KMS-11 (cell line): ENCODE data around the gene PIGQ.
"Not testable (repeated sequence)": the region's sequence is repeated elsewhere in the genome, so short reads cannot be mapped to it uniquely, and the experiment has no call there.

Experiments used
- H2AFZ ChIP-seq: fragments of 200-600 bp; sonication (generic); 2 replicates; pipeline ENCODE4 v1.6.1; 2016; ENCODE audit warnings: antibody characterized with exemption, mixed run types, low read depth
- H3K27ac ChIP-seq: fragments of 200-600 bp; sonication (generic); 2 replicates; pipeline ENCODE4 v1.6.1; 2016; ENCODE audit warnings: mild to moderate bottlenecking, mixed run types
- H3K27me3 ChIP-seq: fragments of 200-600 bp; sonication (generic); 2 replicates; pipeline ENCODE4 v1.6.1; 2017; ENCODE audit warnings: mild to moderate bottlenecking, low read depth, mixed run types, moderate library complexity; ENCODE audit not compliant: insufficient read depth
- H3K36me3 ChIP-seq: fragments of 200-600 bp; sonication (generic); 2 replicates; pipeline ENCODE4 v1.6.1; 2017; ENCODE audit warnings: mild to moderate bottlenecking, mixed run types; ENCODE audit not compliant: insufficient read depth
- H3K4me1 ChIP-seq: fragments of 200-600 bp; sonication (generic); 2 replicates; pipeline ENCODE4 v1.6.1; 2016; ENCODE audit warnings: mild to moderate bottlenecking, low read depth, mixed run types; ENCODE audit not compliant: poor library complexity, severe bottlenecking
- H3K4me2 ChIP-seq: fragments of 200-600 bp; sonication (generic); 2 replicates; pipeline ENCODE4 v1.7.0; 2016; ENCODE audit warnings: mild to moderate bottlenecking, mixed run types
- H3K4me3 ChIP-seq: fragments of 200-600 bp; sonication (generic); IDR thresholded peaks from 2 replicates; pipeline ENCODE4 v1.6.1; 2017; ENCODE audit warnings: low read depth, low read length, mixed read lengths; ENCODE audit not compliant: insufficient read depth
- H3K79me2 ChIP-seq: fragments of 200-600 bp; sonication (generic); 2 replicates; pipeline ENCODE4 v1.6.1; 2016; ENCODE audit warnings: low read depth, mixed run types; ENCODE audit not compliant: insufficient read depth
- H3K9ac ChIP-seq: fragments of 200-600 bp; sonication (generic); 2 replicates; pipeline ENCODE4 v1.6.1; 2016; ENCODE audit warnings: mild to moderate bottlenecking, mixed run types
- H4K20me1 ChIP-seq: fragments of 200-600 bp; sonication (generic); 2 replicates; pipeline ENCODE4 v1.6.1; 2016; ENCODE audit warnings: mild to moderate bottlenecking, mixed run types; ENCODE audit not compliant: insufficient read depth
- CTCF ChIP-seq: fragments of 200-600 bp; sonication (generic); conservative IDR thresholded peaks from 2 replicates; pipeline ENCODE4 v1.6.1; 2017; ENCODE audit warnings: low read depth, mild to moderate bottlenecking, antibody characterized with exemption, low read length, moderate library complexity, mixed read lengths

PIGQ gene

GRCh38 chr16:596736-597060 lies 26.9 kb downstream of the PIGQ start:
- Histone ChIP-seq H3K27ac (no peak overlapping the region), H4K20me1 (no peaks in the 10 kb centered on the region), H3K9ac (no peak overlapping the region), H3K36me3 (no peaks in the 10 kb centered on the region), H3K4me3 (no peak overlapping the region), H2AFZ (no peak overlapping the region), H3K79me2 (peaks cover 25% of the 10 kb centered on the region; the same call in 1 of the 2 replicates), H3K4me2 (no peak overlapping the region), H3K27me3 (no peaks in the 10 kb centered on the region), H3K4me1 (no peaks in the 10 kb centered on the region)
- TF ChIP-seq CTCF = no peak

GRCh38 chr16:597655-598054 lies 27.9 kb downstream of the PIGQ start:
- not testable (repeated sequence) for H3K27me3 ChIP-seq, H3K4me3 ChIP-seq, H3K4me1 ChIP-seq, H3K36me3 ChIP-seq, H3K27ac ChIP-seq, H4K20me1 ChIP-seq, H3K9ac ChIP-seq, H3K4me2 ChIP-seq, H2AFZ ChIP-seq
- H3K79me2 ChIP-seq = peaks cover 15% of the 10 kb centered on the region; the same call in 1 of the 2 replicates

GRCh38 chr16:598823-599739 lies 29.3 kb downstream of the PIGQ start:
- H2AFZ ChIP-seq = no peak overlapping the region
- H3K27ac ChIP-seq = no peak overlapping the region
- TF ChIP-seq CTCF = no peak
- no peaks in the 10 kb centered on the region for H3K27me3 ChIP-seq
- no peak overlapping the region for H3K4me3 ChIP-seq
- H4K20me1 ChIP-seq = no peaks in the 10 kb centered on the region
- no peak overlapping the region for H3K4me2 ChIP-seq
- no peak overlapping the region for H3K9ac ChIP-seq
- no peaks in the 10 kb centered on the region for H3K4me1 ChIP-seq
- no peaks in the 10 kb centered on the region for H3K36me3 ChIP-seq
- H3K79me2 ChIP-seq = peaks cover 13% of the 10 kb centered on the region; the same call in 1 of the 2 replicates

- H3K27me3 ChIP-seq = no peaks in the 10 kb centered on the region
- H3K36me3 ChIP-seq = no peaks in the 10 kb centered on the region
- H3K4me1 ChIP-seq = no peaks in the 10 kb centered on the region
- no peak overlapping the region for H3K9ac ChIP-seq
- TF ChIP-seq CTCF = no peak
- no peak overlapping the region for H2AFZ ChIP-seq
- no peaks in the 10 kb centered on the region for H4K20me1 ChIP-seq
- H3K79me2 ChIP-seq = peaks cover 14% of the 10 kb centered on the region; the same call in 1 of the 2 replicates
- H3K4me3 ChIP-seq = no peak overlapping the region
- no peak overlapping the region for H3K27ac ChIP-seq
- H3K4me2 ChIP-seq = no peak overlapping the region
Observed at GRCh38 chr16:600781-601180, 31.0 kb downstream of the PIGQ start.

- H3K9ac ChIP-seq = no peak overlapping the region
- no peak for TF ChIP-seq CTCF
- H3K4me2 ChIP-seq = no peak overlapping the region
- no peak overlapping the region for H2AFZ ChIP-seq
- H3K27me3 ChIP-seq = no peaks in the 10 kb centered on the region
- H4K20me1 ChIP-seq = no peaks in the 10 kb centered on the region
- H3K36me3 ChIP-seq = no peaks in the 10 kb centered on the region
- H3K27ac ChIP-seq = no peak overlapping the region
- H3K79me2 ChIP-seq = peaks cover 14% of the 10 kb centered on the region; the same call in 1 of the 2 replicates
- H3K4me1 ChIP-seq = no peaks in the 10 kb centered on the region
- H3K4me3 ChIP-seq = no peak overlapping the region
Observed at GRCh38 chr16:603933-604332, 34.2 kb downstream of the PIGQ start.
